Mesenchymal stem cell (in vitro differentiated cells and primary cell): ENCODE results near the gene NUP98.

ENCODE experiments used
- DNase-seq: peaks from one replicate; pipeline ENCODE4 v3.0.0-alpha.2; 2013
- H2AFZ ChIP-seq: one replicate; pipeline ENCODE4 v1.6.1; 2013; ENCODE audit warnings: low read depth, mild to moderate bottlenecking, control low read depth, inconsistent platforms, low read length, moderate library complexity
- H2AK5ac ChIP-seq: 2 replicates; pipeline ENCODE4 v1.6.1; 2013; ENCODE audit warnings: low read length, moderate library complexity, mild to moderate bottlenecking, inconsistent platforms; ENCODE audit not compliant: severe bottlenecking
- H2BK120ac ChIP-seq: one replicate; pipeline ENCODE4 v1.6.1; 2013; ENCODE audit warnings: low read depth, mild to moderate bottlenecking, inconsistent platforms, low read length, moderate library complexity
- H2BK12ac ChIP-seq, 2 experiments: one replicate each; pipeline ENCODE4 v1.6.1; 2013; ENCODE audit warnings: inconsistent platforms in 2 of 2, low read length in 2 of 2, mild to moderate bottlenecking in 2 of 2, moderate library complexity in 2 of 2, control low read depth in 1 of 2
- H2BK15ac ChIP-seq: one replicate; pipeline ENCODE4 v1.6.1; 2013; ENCODE audit warnings: mild to moderate bottlenecking, low read depth, inconsistent platforms; ENCODE audit not compliant: poor library complexity, severe bottlenecking
- H2BK5ac ChIP-seq: 2 replicates; pipeline ENCODE4 v1.6.1; 2013; ENCODE audit warnings: low read depth, mild to moderate bottlenecking, low read length, control low read depth, inconsistent platforms; ENCODE audit not compliant: poor library complexity, severe bottlenecking
- H3K14ac ChIP-seq, 2 experiments: one replicate each; pipeline ENCODE4 v1.6.1; 2013; ENCODE audit warnings: inconsistent platforms in 2 of 2, low read length in 2 of 2, control low read depth in 1 of 2, mild to moderate bottlenecking in 1 of 2, moderate library complexity in 1 of 2
- H3K18ac ChIP-seq, 2 experiments: one replicate each; pipeline ENCODE4 v1.6.1; 2013; ENCODE audit warnings: inconsistent platforms in 2 of 2, low read length in 2 of 2, control low read depth in 1 of 2, low read depth in 1 of 2, mild to moderate bottlenecking in 1 of 2
- H3K23ac ChIP-seq, 2 experiments: one replicate each; pipeline ENCODE4 v1.6.1; 2013; ENCODE audit warnings: inconsistent platforms in 2 of 2, low read length in 2 of 2, mild to moderate bottlenecking in 2 of 2, moderate library complexity in 2 of 2, control low read depth in 1 of 2
- H3K27ac ChIP-seq: 2 replicates; pipeline ENCODE4 v1.5.1; 2013; ENCODE audit warnings: mild to moderate bottlenecking, moderate library complexity, low read length, control low read depth, inconsistent platforms; ENCODE audit not compliant: poor library complexity, severe bottlenecking
- H3K27me3 ChIP-seq, 2 experiments: 2 replicates each; pipeline versions ENCODE4 v1.6.1 to v1.7.0; 2013; ENCODE audit warnings: low read length in 2 of 2, mild to moderate bottlenecking in 2 of 2, moderate library complexity in 2 of 2, control low read depth in 1 of 2, inconsistent platforms in 1 of 2; ENCODE audit not compliant: control insufficient read depth in 1 of 2, insufficient read depth in 1 of 2
- H3K36me3 ChIP-seq, 2 experiments: 2 replicates each; pipeline versions ENCODE4 v1.6.1 to v1.7.0; 2013; ENCODE audit warnings: low read length in 2 of 2, control low read depth in 1 of 2, inconsistent platforms in 1 of 2, low read depth in 1 of 2, mild to moderate bottlenecking in 1 of 2; ENCODE audit not compliant: insufficient read depth in 2 of 2, control insufficient read depth in 1 of 2
- H3K4ac ChIP-seq, 2 experiments: one replicate each; pipeline ENCODE4 v1.6.1; 2013; ENCODE audit warnings: inconsistent platforms in 2 of 2, low read length in 2 of 2, mild to moderate bottlenecking in 2 of 2, moderate library complexity in 2 of 2, control low read depth in 1 of 2, low read depth in 1 of 2
- H3K4me1 ChIP-seq: 2 replicates; pipeline ENCODE4 v1.6.1; 2013; ENCODE audit warnings: low read depth, low read length, control low read depth; ENCODE audit not compliant: control insufficient read depth, insufficient read depth
- H3K4me2 ChIP-seq: 2 replicates; pipeline ENCODE4 v1.6.1; 2013; ENCODE audit warnings: low read length, mild to moderate bottlenecking, inconsistent platforms; ENCODE audit not compliant: poor library complexity, severe bottlenecking
- H3K4me3 ChIP-seq, 2 experiments: 2 replicates each; pipeline versions ENCODE4 v1.5.1 to v1.7.0; 2013; ENCODE audit warnings: low read length in 2 of 2, mild to moderate bottlenecking in 2 of 2, control low read depth in 1 of 2, low read depth in 1 of 2; ENCODE audit not compliant: insufficient read depth in 1 of 2
- H3K79me1 ChIP-seq: replicated peaks from 2 replicates; pipeline ENCODE4 v1.6.1; 2013; ENCODE audit warnings: mild to moderate bottlenecking, control low read depth, low read length, inconsistent platforms; ENCODE audit not compliant: poor library complexity, severe bottlenecking
- H3K9ac ChIP-seq: 2 replicates; pipeline ENCODE4 v1.7.0; 2013; ENCODE audit warnings: mild to moderate bottlenecking, low read length, moderate library complexity
- H3K9me3 ChIP-seq: 2 replicates; pipeline ENCODE4 v1.7.0; 2013; ENCODE audit warnings: mild to moderate bottlenecking, low read length; ENCODE audit not compliant: control insufficient read depth
- H4K8ac ChIP-seq: one replicate; pipeline ENCODE4 v1.6.1; 2013; ENCODE audit warnings: inconsistent platforms, mild to moderate bottlenecking, low read length, moderate library complexity
- H4K91ac ChIP-seq: one replicate; pipeline ENCODE4 v1.6.1; 2013; ENCODE audit warnings: mild to moderate bottlenecking, low read length, inconsistent platforms
- WGBS: methylation state at CpG from one replicate; pipeline ENCODE4 v1.1.7; 2013; ENCODE audit warnings: mixed read lengths; 5-methylcytosine and 5-hydroxymethylcytosine counted together

The NUP98 gene

GRCh38 chr11:3723014-3723708 lies 74.2 kb downstream of the NUP98 start:
- peaks cover 24 to 87% of the 10 kb centered on the region in 2 experiments for H3K36me3 ChIP-seq
- H3K18ac ChIP-seq, result no peak overlapping the region
- H3K4me1 ChIP-seq, result peaks cover 6% of the 10 kb centered on the region
- no peak overlapping the region for H2BK120ac ChIP-seq
- H2BK12ac ChIP-seq, result no peak overlapping the region
- no peak overlapping the region for H4K8ac ChIP-seq
- no peak overlapping the region for H3K4ac ChIP-seq
- no peaks in the 10 kb centered on the region for H3K9me3 ChIP-seq
- peaks cover 24% of the 10 kb centered on the region for H3K79me1 ChIP-seq
- no peak overlapping the region for H3K4me2 ChIP-seq
- no peak overlapping the region for H2BK15ac ChIP-seq
- H3K9ac ChIP-seq, result peak overlapping the region; percentile 82
- no peak overlapping the region for H4K91ac ChIP-seq
- no peaks in the 10 kb centered on the region for H3K27me3 ChIP-seq
- H3K14ac ChIP-seq, result no peak overlapping the region
- no peak overlapping the region for H2AFZ ChIP-seq
- H3K4me3 ChIP-seq, result no peak overlapping the region
- WGBS, result 36% methylated on average over 5 of the region's 6 CpGs
- H2BK5ac ChIP-seq, result no peak overlapping the region
- peak overlapping the region; percentile 71 for H3K27ac ChIP-seq
- H2AK5ac ChIP-seq, result no peak overlapping the region
- peak; percentile 94 for DNase-seq
- H3K23ac ChIP-seq, result no peak overlapping the region

GRCh38 chr11:3722100-3722499 lies 75.3 kb downstream of the NUP98 start:
- peak overlapping the region; percentile 82 for H3K9ac ChIP-seq
- no peak overlapping the region for H3K4ac ChIP-seq
- H3K4me3 ChIP-seq, result no peak overlapping the region
- peaks cover 23 to 87% of the 10 kb centered on the region in 2 experiments for H3K36me3 ChIP-seq
- no peak overlapping the region for H3K4me2 ChIP-seq
- no peak overlapping the region for H4K8ac ChIP-seq
- H2BK12ac ChIP-seq, result no peak overlapping the region
- no peak overlapping the region for H2BK5ac ChIP-seq
- no CpG with 5 or more reads among the region's 2 CpGs for WGBS
- H2AK5ac ChIP-seq, result no peak overlapping the region
- no peak overlapping the region for H4K91ac ChIP-seq
- peak overlapping the region; percentile 84 for H3K27ac ChIP-seq
- peaks cover 6% of the 10 kb centered on the region for H3K4me1 ChIP-seq
- no peak overlapping the region for H2BK120ac ChIP-seq
- H3K23ac ChIP-seq, result no peak overlapping the region
- H3K14ac ChIP-seq, result no peak overlapping the region
- H3K18ac ChIP-seq, result no peak overlapping the region
- H3K27me3 ChIP-seq, result no peaks in the 10 kb centered on the region
- DNase-seq, result no peak
- H2BK15ac ChIP-seq, result no peak overlapping the region
- H2AFZ ChIP-seq, result no peak overlapping the region
- H3K79me1 ChIP-seq, result peaks cover 17% of the 10 kb centered on the region
- peaks cover 6% of the 10 kb centered on the region for H3K9me3 ChIP-seq

GRCh38 chr11:3720997-3721396 lies 76.4 kb downstream of the NUP98 start:
- H3K4ac ChIP-seq, result no peak overlapping the region
- no peak overlapping the region for H3K9ac ChIP-seq
- H3K4me3 ChIP-seq, result no peak overlapping the region
- H3K36me3 ChIP-seq, result peaks cover 31 to 87% of the 10 kb centered on the region in 2 experiments
- no peak overlapping the region for H3K18ac ChIP-seq
- no peak overlapping the region for H2BK15ac ChIP-seq
- H4K8ac ChIP-seq, result no peak overlapping the region
- H3K27ac ChIP-seq, result no peak overlapping the region
- peaks cover 6% of the 10 kb centered on the region for H3K9me3 ChIP-seq
- H2BK120ac ChIP-seq, result no peak overlapping the region
- no peak overlapping the region for H2AK5ac ChIP-seq
- no peak overlapping the region for H2AFZ ChIP-seq
- 96% methylated on average over 2 of the region's 2 CpGs for WGBS
- no peak overlapping the region for H4K91ac ChIP-seq
- peaks cover 6% of the 10 kb centered on the region for H3K4me1 ChIP-seq
- no peaks in the 10 kb centered on the region for H3K27me3 ChIP-seq
- no peak overlapping the region for H3K4me2 ChIP-seq
- DNase-seq, result no peak
- H2BK12ac ChIP-seq, result no peak overlapping the region
- H3K14ac ChIP-seq, result no peak overlapping the region
- peaks cover 15% of the 10 kb centered on the region for H3K79me1 ChIP-seq
- H2BK5ac ChIP-seq, result no peak overlapping the region
- H3K23ac ChIP-seq, result no peak overlapping the region

GRCh38 chr11:3712274-3712673 lies 85.1 kb downstream of the NUP98 start:
- Histone ChIP-seq H3K79me1 (peaks cover 22% of the 10 kb centered on the region), H3K14ac (no peak overlapping the region), H4K8ac (no peak overlapping the region), H3K18ac (no peak overlapping the region), H3K23ac (no peak overlapping the region), H2BK5ac (no peak overlapping the region), H3K27ac (no peak overlapping the region), H3K4ac (no peak overlapping the region), H2BK15ac (no peak overlapping the region), H3K4me2 (no peak overlapping the region), H3K9me3 (no peaks in the 10 kb centered on the region), H3K9ac (no peak overlapping the region), H4K91ac (no peak overlapping the region), H3K4me1 (no peaks in the 10 kb centered on the region), H3K36me3 (peaks cover 26 to 91% of the 10 kb centered on the region in 2 experiments), H3K27me3 (no peaks in the 10 kb centered on the region), H3K4me3 (no peak overlapping the region), H2AK5ac (no peak overlapping the region), H2BK120ac (no peak overlapping the region), H2BK12ac (no peak overlapping the region), H2AFZ (no peak overlapping the region)
- DNase-seq, result no peak
- WGBS, result over 99% methylated on average over 5 of the region's 6 CpGs
